ENCODE results near the gene CDC14A.
A peak's percentile ranks its signal among the peaks of the same experiment; 100 is the strongest.

CDC14A gene

GRCh38 chr1:100306735-100307313, 45.5 kb upstream of the CDC14A start:
- TF ChIP-seq, protein P1, sequence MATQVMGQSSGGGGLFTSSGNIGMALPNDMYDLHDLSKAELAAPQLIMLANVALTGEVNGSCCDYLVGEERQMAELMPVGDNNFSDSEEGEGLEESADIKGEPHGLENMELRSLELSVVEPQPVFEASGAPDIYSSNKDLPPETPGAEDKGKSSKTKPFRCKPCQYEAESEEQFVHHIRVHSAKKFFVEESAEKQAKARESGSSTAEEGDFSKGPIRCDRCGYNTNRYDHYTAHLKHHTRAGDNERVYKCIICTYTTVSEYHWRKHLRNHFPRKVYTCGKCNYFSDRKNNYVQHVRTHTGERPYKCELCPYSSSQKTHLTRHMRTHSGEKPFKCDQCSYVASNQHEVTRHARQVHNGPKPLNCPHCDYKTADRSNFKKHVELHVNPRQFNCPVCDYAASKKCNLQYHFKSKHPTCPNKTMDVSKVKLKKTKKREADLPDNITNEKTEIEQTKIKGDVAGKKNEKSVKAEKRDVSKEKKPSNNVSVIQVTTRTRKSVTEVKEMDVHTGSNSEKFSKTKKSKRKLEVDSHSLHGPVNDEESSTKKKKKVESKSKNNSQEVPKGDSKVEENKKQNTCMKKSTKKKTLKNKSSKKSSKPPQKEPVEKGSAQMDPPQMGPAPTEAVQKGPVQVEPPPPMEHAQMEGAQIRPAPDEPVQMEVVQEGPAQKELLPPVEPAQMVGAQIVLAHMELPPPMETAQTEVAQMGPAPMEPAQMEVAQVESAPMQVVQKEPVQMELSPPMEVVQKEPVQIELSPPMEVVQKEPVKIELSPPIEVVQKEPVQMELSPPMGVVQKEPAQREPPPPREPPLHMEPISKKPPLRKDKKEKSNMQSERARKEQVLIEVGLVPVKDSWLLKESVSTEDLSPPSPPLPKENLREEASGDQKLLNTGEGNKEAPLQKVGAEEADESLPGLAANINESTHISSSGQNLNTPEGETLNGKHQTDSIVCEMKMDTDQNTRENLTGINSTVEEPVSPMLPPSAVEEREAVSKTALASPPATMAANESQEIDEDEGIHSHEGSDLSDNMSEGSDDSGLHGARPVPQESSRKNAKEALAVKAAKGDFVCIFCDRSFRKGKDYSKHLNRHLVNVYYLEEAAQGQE (IDR thresholded peaks at IDR 0.05; ENCODE audit: low read depth), result no peak
- no peak for TF ChIP-seq TAF1 (IDR thresholded peaks at IDR 0.05; ENCODE audit: low read depth)
- TF ChIP-seq TEAD4 (IDR thresholded peaks at IDR 0.05), result no peak
- no peak for TF ChIP-seq CREB1 (IDR thresholded peaks at IDR 0.05; ENCODE audit: low read depth)
- no peak for TF ChIP-seq CEBPB (IDR thresholded peaks at IDR 0.05)
- TF ChIP-seq USF1 (IDR thresholded peaks at IDR 0.05), result no peak
- TF ChIP-seq EP300 (IDR thresholded peaks at IDR 0.05; ENCODE audit: borderline replicate concordance), result no peak
- no peak for TF ChIP-seq EGR1 (IDR thresholded peaks at IDR 0.05)
- no peak for TF ChIP-seq RAD21 (IDR thresholded peaks at IDR 0.05; ENCODE audit: low read depth)
- no peak for TF ChIP-seq NFIC (IDR thresholded peaks at IDR 0.05)
- TF ChIP-seq FOXM1 (IDR thresholded peaks at IDR 0.05; ENCODE audit: borderline replicate concordance, low read depth), result no peak
- no peak for TF ChIP-seq TCF12 (IDR thresholded peaks at IDR 0.05; ENCODE audit: low read depth)
- TF ChIP-seq ZBTB7A (IDR thresholded peaks at IDR 0.05; ENCODE audit: low read depth), result no peak
- no peak for TF ChIP-seq YY1 (IDR thresholded peaks at IDR 0.05; ENCODE audit: low read depth)
- no peak for TF ChIP-seq MAX (IDR thresholded peaks at IDR 0.05)

- TF ChIP-seq NFIC (IDR thresholded peaks at IDR 0.05), result no peak
- TF ChIP-seq, protein P1 (IDR thresholded peaks at IDR 0.05; ENCODE audit: low read depth), result no peak
- no peak for TF ChIP-seq CREB1 (IDR thresholded peaks at IDR 0.05; ENCODE audit: low read depth)
- no peak for TF ChIP-seq YY1 (IDR thresholded peaks at IDR 0.05; ENCODE audit: low read depth)
- no peak for TF ChIP-seq EP300 (IDR thresholded peaks at IDR 0.05; ENCODE audit: borderline replicate concordance)
- no peak for TF ChIP-seq EGR1 (IDR thresholded peaks at IDR 0.05)
- no peak for TF ChIP-seq CEBPB (IDR thresholded peaks at IDR 0.05)
- TF ChIP-seq TEAD4 (IDR thresholded peaks at IDR 0.05), result no peak
- TF ChIP-seq TAF1 (IDR thresholded peaks at IDR 0.05; ENCODE audit: low read depth), result no peak
- TF ChIP-seq FOXM1 (IDR thresholded peaks at IDR 0.05; ENCODE audit: borderline replicate concordance, low read depth), result no peak
- no peak for TF ChIP-seq TCF12 (IDR thresholded peaks at IDR 0.05; ENCODE audit: low read depth)
- no peak for TF ChIP-seq MAX (IDR thresholded peaks at IDR 0.05)
- TF ChIP-seq USF1 (IDR thresholded peaks at IDR 0.05), result no peak
- TF ChIP-seq ZBTB7A (IDR thresholded peaks at IDR 0.05; ENCODE audit: low read depth), result no peak
- no peak for TF ChIP-seq RAD21 (IDR thresholded peaks at IDR 0.05; ENCODE audit: low read depth)
These were observed 43.5 kb upstream of the CDC14A start for GRCh38 chr1:100308777-100309176.

DNA sequence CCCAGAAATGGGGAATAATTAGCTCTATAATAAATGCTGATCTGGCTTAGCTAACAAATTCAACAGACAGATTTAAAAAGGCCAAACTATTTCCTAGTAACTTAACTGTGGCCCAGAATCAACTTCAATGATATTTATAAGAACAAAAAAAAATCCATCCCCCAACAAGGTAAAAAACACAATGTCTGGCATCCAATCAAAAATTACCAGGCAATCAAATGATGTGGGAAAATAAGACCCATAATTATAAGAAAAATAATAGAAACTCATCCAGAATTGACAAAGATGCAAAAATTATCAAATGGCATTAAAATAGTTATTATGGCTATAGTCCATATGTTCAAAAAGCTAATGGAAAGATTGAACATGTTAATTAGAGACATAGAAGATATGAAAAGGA, 42.4 kb upstream of the CDC14A start:
- no peak for TF ChIP-seq FOXM1 (IDR thresholded peaks at IDR 0.05; ENCODE audit: borderline replicate concordance, low read depth)
- no peak for TF ChIP-seq CEBPB (IDR thresholded peaks at IDR 0.05)
- no peak for TF ChIP-seq MAX (IDR thresholded peaks at IDR 0.05)
- no peak for TF ChIP-seq USF1 (IDR thresholded peaks at IDR 0.05)
- TF ChIP-seq ZBTB7A (IDR thresholded peaks at IDR 0.05; ENCODE audit: low read depth), result no peak

- TF ChIP-seq EP300 (IDR thresholded peaks at IDR 0.05; ENCODE audit: borderline replicate concordance) (peak; percentile 10; the same call in 1 of the 2 replicates), ZBTB7A (IDR thresholded peaks at IDR 0.05; ENCODE audit: low read depth) (no peak)
These were observed 38.9 kb upstream of the CDC14A start for GRCh38 chr1:100313382-100313781.

DNA sequence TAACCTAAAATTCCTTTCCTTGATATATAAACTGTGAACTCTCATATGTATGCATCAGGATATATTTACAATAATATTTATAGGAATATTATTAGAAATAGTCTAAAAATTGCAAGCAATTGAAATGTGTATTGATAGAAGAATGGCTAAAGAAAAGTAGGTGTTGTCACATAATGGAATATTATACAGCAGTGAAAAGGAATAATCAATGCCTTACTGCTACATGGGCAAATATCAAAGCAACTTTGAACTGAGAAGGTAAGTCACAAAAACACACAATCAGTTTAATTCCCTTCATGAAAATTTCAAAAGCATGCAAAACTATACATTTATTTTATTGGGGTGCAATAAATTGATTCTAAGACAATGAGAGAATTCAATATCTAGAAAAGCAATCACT, 35.7 kb upstream of the CDC14A start:
- no peak for TF ChIP-seq RAD21 (IDR thresholded peaks at IDR 0.05; ENCODE audit: low read depth)
- TF ChIP-seq TEAD4 (IDR thresholded peaks at IDR 0.05), result no peak
- TF ChIP-seq TAF1 (IDR thresholded peaks at IDR 0.05; ENCODE audit: low read depth), result no peak
- no peak for TF ChIP-seq USF1 (IDR thresholded peaks at IDR 0.05)
- TF ChIP-seq YY1 (IDR thresholded peaks at IDR 0.05; ENCODE audit: low read depth), result no peak
- TF ChIP-seq EGR1 (IDR thresholded peaks at IDR 0.05), result no peak
- no peak for TF ChIP-seq ZBTB7A (IDR thresholded peaks at IDR 0.05; ENCODE audit: low read depth)
- TF ChIP-seq, protein P1 (IDR thresholded peaks at IDR 0.05; ENCODE audit: low read depth), result no peak
- no peak for TF ChIP-seq FOXM1 (IDR thresholded peaks at IDR 0.05; ENCODE audit: borderline replicate concordance, low read depth)
